ENCODE results near the gene SPATA17. TPM values are rescaled to one million over a fixed set of nuclear protein-coding genes. Genes with fewer than 3 reads are reported as not detected.

SPATA17 gene
- total and polyA plus RNA-seq, 4 donors, result 3.3 to 13.4 (median 7.0) TPM

DNA sequence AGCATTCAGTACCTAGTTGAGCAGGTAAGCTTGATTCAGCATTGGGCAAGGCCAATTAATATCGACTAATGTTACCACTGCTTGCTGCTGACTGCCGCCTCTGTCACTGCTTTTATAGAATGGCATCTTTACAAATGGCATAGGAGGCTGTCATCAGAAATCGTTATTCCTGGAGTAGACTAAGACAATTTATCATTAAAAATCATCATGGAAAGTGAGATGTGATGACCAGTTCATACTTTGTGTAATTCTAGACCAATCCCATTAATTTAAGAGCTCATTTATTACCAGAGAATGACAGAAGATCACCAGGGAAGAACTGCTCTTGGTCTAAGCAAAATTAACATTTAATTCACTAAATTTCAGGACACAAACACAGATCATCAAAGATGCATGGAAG, 254.0 kb downstream of the SPATA17 start:
- no peaks in the 10 kb centered on the region for H3K36me3 ChIP-seq (ENCODE audit: control insufficient read depth in 4 of 4, insufficient read depth in 4 of 4, low read length in 4 of 4)
- no peak for ATAC-seq (ENCODE audit: insufficient read depth, low FRiP score)
- no peaks in the 10 kb centered on the region for H3K27me3 ChIP-seq (ENCODE audit: control insufficient read depth in 3 of 3, insufficient read depth in 3 of 3, low read length in 2 of 3)
- H3K4me3 ChIP-seq, result no peak overlapping the region
- H3K9ac ChIP-seq (ENCODE audit: insufficient read depth in 1 of 2, low read length in 2 of 2), result no peak overlapping the region
- TF ChIP-seq, protein P1, sequence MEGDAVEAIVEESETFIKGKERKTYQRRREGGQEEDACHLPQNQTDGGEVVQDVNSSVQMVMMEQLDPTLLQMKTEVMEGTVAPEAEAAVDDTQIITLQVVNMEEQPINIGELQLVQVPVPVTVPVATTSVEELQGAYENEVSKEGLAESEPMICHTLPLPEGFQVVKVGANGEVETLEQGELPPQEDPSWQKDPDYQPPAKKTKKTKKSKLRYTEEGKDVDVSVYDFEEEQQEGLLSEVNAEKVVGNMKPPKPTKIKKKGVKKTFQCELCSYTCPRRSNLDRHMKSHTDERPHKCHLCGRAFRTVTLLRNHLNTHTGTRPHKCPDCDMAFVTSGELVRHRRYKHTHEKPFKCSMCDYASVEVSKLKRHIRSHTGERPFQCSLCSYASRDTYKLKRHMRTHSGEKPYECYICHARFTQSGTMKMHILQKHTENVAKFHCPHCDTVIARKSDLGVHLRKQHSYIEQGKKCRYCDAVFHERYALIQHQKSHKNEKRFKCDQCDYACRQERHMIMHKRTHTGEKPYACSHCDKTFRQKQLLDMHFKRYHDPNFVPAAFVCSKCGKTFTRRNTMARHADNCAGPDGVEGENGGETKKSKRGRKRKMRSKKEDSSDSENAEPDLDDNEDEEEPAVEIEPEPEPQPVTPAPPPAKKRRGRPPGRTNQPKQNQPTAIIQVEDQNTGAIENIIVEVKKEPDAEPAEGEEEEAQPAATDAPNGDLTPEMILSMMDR (IDR thresholded peaks at IDR 0.05; ENCODE audit: control extremely low read depth, extremely low read depth), result no peak
- WGBS, 2 donors, result 83 to 84% methylated on average over 3 of the region's 3 CpGs
- peaks cover 0 to 5% (median 0%) of the 10 kb centered on the region in 4 donors for H3K9me3 ChIP-seq (ENCODE audit: control insufficient read depth in 4 of 4, insufficient read depth in 3 of 4, low read length in 3 of 4)
- H3K4me1 ChIP-seq (ENCODE audit: control insufficient read depth in 5 of 5, insufficient read depth in 5 of 5, low read length in 5 of 5), result peaks cover 0 to 2% (median 0%) of the 10 kb centered on the region in 5 donors
- no peak overlapping the region for H3K27ac ChIP-seq (ENCODE audit: low read depth in 1 of 2, low read length in 1 of 2)
- DNase-seq, result no peak

DNA sequence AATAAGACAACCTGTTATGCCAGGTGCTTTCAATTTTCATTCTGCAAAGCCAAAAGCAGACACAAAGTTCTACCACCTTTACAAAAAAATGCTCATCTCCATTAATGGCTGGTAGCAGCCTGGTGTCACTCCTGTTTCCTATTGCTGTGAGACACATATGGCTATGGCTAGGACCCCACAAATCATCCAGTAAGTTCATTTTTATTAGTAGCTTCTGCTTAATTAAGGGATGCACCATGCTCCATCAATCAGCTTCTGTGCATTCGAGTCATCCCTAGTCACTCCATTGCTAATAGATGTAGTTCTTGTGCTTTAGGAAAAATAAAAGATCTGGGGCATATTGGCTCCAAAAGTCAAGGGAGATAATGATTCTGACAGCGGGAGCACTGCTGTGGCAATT, 257.2 kb downstream of the SPATA17 start:
- H3K27ac ChIP-seq (ENCODE audit: low read depth in 1 of 2, low read length in 1 of 2), result no peak overlapping the region
- H3K4me3 ChIP-seq, result no peak overlapping the region
- peaks cover 0 to 2% (median 0%) of the 10 kb centered on the region in 5 donors for H3K4me1 ChIP-seq (ENCODE audit: control insufficient read depth in 5 of 5, insufficient read depth in 5 of 5, low read length in 5 of 5)
- 85 to 90% methylated on average over 2 of the region's 2 CpGs for WGBS, 2 donors
- peaks cover 0 to 3% (median 0%) of the 10 kb centered on the region in 3 donors for H3K27me3 ChIP-seq (ENCODE audit: control insufficient read depth in 3 of 3, insufficient read depth in 3 of 3, low read length in 2 of 3)
- H3K9me3 ChIP-seq (ENCODE audit: control insufficient read depth in 4 of 4, insufficient read depth in 3 of 4, low read length in 3 of 4), result peaks cover 0 to 3% (median 0%) of the 10 kb centered on the region in 4 donors
- H3K9ac ChIP-seq (ENCODE audit: insufficient read depth in 1 of 2, low read length in 2 of 2), result no peak overlapping the region
- TF ChIP-seq, protein P1 (IDR thresholded peaks at IDR 0.05; ENCODE audit: control extremely low read depth, extremely low read depth), result no peak
- no peak for DNase-seq
- no peak for ATAC-seq (ENCODE audit: insufficient read depth, low FRiP score)
- H3K36me3 ChIP-seq (ENCODE audit: control insufficient read depth in 4 of 4, insufficient read depth in 4 of 4, low read length in 4 of 4), result no peaks in the 10 kb centered on the region

DNA sequence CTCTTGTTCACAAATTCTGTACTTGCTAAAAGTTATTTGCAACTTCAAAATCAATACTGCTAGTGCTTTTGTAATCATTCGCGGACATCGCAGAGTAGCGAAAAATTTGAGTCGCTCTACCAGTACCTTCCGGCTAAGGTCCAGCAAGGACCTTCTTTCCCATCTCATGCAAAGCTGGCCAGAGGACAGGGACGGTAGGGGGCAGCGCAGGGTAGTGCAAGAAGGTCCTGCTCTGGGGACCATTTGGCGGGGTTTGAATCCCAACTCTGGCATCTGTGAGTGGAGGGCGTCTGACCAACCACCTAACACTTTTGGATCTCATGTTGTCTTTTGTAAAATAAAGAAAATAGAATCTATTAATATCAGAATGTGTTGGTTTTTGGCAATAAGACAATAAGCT, 258.3 kb downstream of the SPATA17 start:
- H3K4me3 ChIP-seq, result no peak overlapping the region
- 58 to 63% methylated on average over 10 of the region's 10 CpGs for WGBS, 2 donors
- peaks cover 0 to 2% (median 0%) of the 10 kb centered on the region in 5 donors for H3K4me1 ChIP-seq (ENCODE audit: control insufficient read depth in 5 of 5, insufficient read depth in 5 of 5, low read length in 5 of 5)
- H3K36me3 ChIP-seq (ENCODE audit: control insufficient read depth in 4 of 4, insufficient read depth in 4 of 4, low read length in 4 of 4), result no peaks in the 10 kb centered on the region
- H3K27me3 ChIP-seq (ENCODE audit: control insufficient read depth in 3 of 3, insufficient read depth in 3 of 3, low read length in 2 of 3), result peaks cover 0 to 8% (median 0%) of the 10 kb centered on the region in 3 donors
- H3K9ac ChIP-seq (ENCODE audit: insufficient read depth in 1 of 2, low read length in 2 of 2), result no peak overlapping the region
- DNase-seq (peak in 1 of 3 donors; percentile 14), ATAC-seq (ENCODE audit: insufficient read depth, low FRiP score) (no peak)
- no peak overlapping the region for H3K27ac ChIP-seq (ENCODE audit: low read depth in 1 of 2, low read length in 1 of 2)
- peaks cover 0 to 2% (median 0%) of the 10 kb centered on the region in 4 donors for H3K9me3 ChIP-seq (ENCODE audit: control insufficient read depth in 4 of 4, insufficient read depth in 3 of 4, low read length in 3 of 4)
- TF ChIP-seq, protein P1 (IDR thresholded peaks at IDR 0.05; ENCODE audit: control extremely low read depth, extremely low read depth), result no peak

- TF ChIP-seq, protein P1 (IDR thresholded peaks at IDR 0.05; ENCODE audit: control extremely low read depth, extremely low read depth), result no peak
- H3K36me3 ChIP-seq (ENCODE audit: control insufficient read depth in 4 of 4, insufficient read depth in 4 of 4, low read length in 4 of 4), result no peaks in the 10 kb centered on the region
- WGBS, 2 donors, result 90 to 92% methylated on average over 2 of the region's 2 CpGs
- peaks cover 0 to 3% (median 0%) of the 10 kb centered on the region in 5 donors for H3K4me1 ChIP-seq (ENCODE audit: control insufficient read depth in 5 of 5, insufficient read depth in 5 of 5, low read length in 5 of 5)
- peaks cover 0 to 8% (median 0%) of the 10 kb centered on the region in 3 donors for H3K27me3 ChIP-seq (ENCODE audit: control insufficient read depth in 3 of 3, insufficient read depth in 3 of 3, low read length in 2 of 3)
- peaks cover 0 to 2% (median 0%) of the 10 kb centered on the region in 4 donors for H3K9me3 ChIP-seq (ENCODE audit: control insufficient read depth in 4 of 4, insufficient read depth in 3 of 4, low read length in 3 of 4)
- no peak overlapping the region for H3K4me3 ChIP-seq
- DNase-seq (no peak), ATAC-seq (ENCODE audit: insufficient read depth, low FRiP score) (no peak)
- H3K27ac ChIP-seq (ENCODE audit: low read depth in 1 of 2, low read length in 1 of 2), result no peak overlapping the region
- H3K9ac ChIP-seq (ENCODE audit: insufficient read depth in 1 of 2, low read length in 2 of 2), result no peak overlapping the region
These were observed 260.8 kb downstream of the SPATA17 start for GRCh38 chr1:217891966-217892365.
